ENCODE results near the gene DOK3. TPM values are rescaled to one million over a fixed set of nuclear protein-coding genes. Genes with fewer than 3 reads are reported as not detected.
A peak's percentile ranks its signal among the peaks of the same experiment; 100 is the strongest.

Gene DOK3
- polyA plus RNA-seq, 2 of the 4 experiments (the other 2 are of a cell fraction) = 1.3 to 7.1 TPM

DNA sequence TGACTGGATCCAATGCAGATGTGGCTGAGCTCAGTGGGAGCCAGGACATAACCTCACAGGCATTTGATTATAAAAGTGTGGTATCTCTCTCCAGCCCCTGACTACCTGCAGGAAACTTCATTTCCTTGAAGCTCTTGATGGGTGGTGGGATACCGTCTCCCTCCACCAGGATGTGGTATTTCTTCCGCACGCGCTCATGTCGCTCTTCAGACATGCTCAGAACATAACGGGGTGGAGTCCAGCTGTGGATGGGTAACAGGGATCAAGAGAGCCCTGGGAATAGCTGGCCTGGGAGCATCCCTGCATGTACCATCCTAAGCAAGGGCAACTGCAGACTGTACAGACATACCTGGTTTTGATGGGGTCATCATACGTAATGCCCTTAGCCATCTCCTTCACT lies 6.0 kb upstream of the DOK3 start:
- CTCF ChIA-PET = interaction anchor here (0.8 to 2.8 kb wide), 9 partner anchors 9 to 111 kb away, joined by 3 to 29 read pairs (median 3); no protein-coding TSS in a partner anchor
- no peaks in the 10 kb centered on the region for H3K9me3 ChIP-seq
- 83% methylated on average over 7 of the region's 7 CpGs for WGBS (ENCODE audit: missing lambda C conversion rate)
- peak overlapping the region; percentile 98 for H3K4me3 ChIP-seq
- peaks cover 19% of the 10 kb centered on the region for H3K4me1 ChIP-seq
- H3K27ac ChIP-seq = no peak overlapping the region; a peak in 1 of 6 replicates
- POLR2A ChIA-PET = interaction anchor here (1.3 kb wide), 1 partner anchor 31 kb away, joined by 3 read pairs; no protein-coding TSS in a partner anchor
- FAIRE-seq (no peak), ATAC-seq (no peak), DNase-seq (ENCODE audit: low read depth in 1 of 2, low spot score in 1 of 2) (no peak)
- TF ChIP-seq KDM5A (IDR thresholded peaks at IDR 0.05) = no peak
- TF ChIP-seq RARB (CRISPR knock-in tag; IDR thresholded peaks at IDR 0.05) = no peak
- no peak for TF ChIP-seq RCOR1 (IDR thresholded peaks at IDR 0.05; ENCODE audit: low read depth, low read length)
- no peak for TF ChIP-seq ZNF302 (CRISPR knock-in tag; IDR thresholded peaks at IDR 0.05)
- TF ChIP-seq JUNB (IDR thresholded peaks at IDR 0.05) = no peak
- TF ChIP-seq CBX8 (IDR thresholded peaks at IDR 0.05) = no peak
- TF ChIP-seq CHD2 (IDR thresholded peaks at IDR 0.05; ENCODE audit: low read length, partially characterized antibody) = no peak
- TF ChIP-seq TFCP2L1 (CRISPR knock-in tag; IDR thresholded peaks at IDR 0.05) = no peak
- TF ChIP-seq, protein P1, sequence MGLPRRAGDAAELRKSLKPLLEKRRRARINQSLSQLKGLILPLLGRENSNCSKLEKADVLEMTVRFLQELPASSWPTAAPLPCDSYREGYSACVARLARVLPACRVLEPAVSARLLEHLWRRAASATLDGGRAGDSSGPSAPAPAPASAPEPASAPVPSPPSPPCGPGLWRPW (IDR thresholded peaks at IDR 0.05) = no peak
- TF ChIP-seq CBX2 (IDR thresholded peaks at IDR 0.05; ENCODE audit: borderline replicate concordance, low read depth) = no peak
- TF ChIP-seq, protein P2, sequence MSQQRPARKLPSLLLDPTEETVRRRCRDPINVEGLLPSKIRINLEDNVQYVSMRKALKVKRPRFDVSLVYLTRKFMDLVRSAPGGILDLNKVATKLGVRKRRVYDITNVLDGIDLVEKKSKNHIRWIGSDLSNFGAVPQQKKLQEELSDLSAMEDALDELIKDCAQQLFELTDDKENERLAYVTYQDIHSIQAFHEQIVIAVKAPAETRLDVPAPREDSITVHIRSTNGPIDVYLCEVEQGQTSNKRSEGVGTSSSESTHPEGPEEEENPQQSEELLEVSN (IDR thresholded peaks at IDR 0.05; ENCODE audit: borderline replicate concordance, low read depth) = no peak
- no peak for TF ChIP-seq RFX5 (IDR thresholded peaks at IDR 0.05)
- TF ChIP-seq, protein P3, sequence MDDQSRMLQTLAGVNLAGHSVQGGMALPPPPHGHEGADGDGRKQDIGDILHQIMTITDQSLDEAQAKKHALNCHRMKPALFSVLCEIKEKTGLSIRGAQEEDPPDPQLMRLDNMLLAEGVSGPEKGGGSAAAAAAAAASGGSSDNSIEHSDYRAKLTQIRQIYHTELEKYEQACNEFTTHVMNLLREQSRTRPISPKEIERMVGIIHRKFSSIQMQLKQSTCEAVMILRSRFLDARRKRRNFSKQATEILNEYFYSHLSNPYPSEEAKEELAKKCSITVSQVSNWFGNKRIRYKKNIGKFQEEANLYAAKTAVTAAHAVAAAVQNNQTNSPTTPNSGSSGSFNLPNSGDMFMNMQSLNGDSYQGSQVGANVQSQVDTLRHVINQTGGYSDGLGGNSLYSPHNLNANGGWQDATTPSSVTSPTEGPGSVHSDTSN (IDR thresholded peaks at IDR 0.05) = no peak
- TF ChIP-seq CEBPB (IDR thresholded peaks at IDR 0.05) = no peak
- TF ChIP-seq, protein P4, sequence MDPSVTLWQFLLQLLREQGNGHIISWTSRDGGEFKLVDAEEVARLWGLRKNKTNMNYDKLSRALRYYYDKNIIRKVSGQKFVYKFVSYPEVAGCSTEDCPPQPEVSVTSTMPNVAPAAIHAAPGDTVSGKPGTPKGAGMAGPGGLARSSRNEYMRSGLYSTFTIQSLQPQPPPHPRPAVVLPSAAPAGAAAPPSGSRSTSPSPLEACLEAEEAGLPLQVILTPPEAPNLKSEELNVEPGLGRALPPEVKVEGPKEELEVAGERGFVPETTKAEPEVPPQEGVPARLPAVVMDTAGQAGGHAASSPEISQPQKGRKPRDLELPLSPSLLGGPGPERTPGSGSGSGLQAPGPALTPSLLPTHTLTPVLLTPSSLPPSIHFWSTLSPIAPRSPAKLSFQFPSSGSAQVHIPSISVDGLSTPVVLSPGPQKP (IDR thresholded peaks at IDR 0.05; ENCODE audit: low read depth, low read length) = no peak
- TF ChIP-seq EHF (CRISPR knock-in tag; IDR thresholded peaks at IDR 0.05) = no peak
- peak overlapping the region; percentile 100 for H3K4me2 ChIP-seq

DNA sequence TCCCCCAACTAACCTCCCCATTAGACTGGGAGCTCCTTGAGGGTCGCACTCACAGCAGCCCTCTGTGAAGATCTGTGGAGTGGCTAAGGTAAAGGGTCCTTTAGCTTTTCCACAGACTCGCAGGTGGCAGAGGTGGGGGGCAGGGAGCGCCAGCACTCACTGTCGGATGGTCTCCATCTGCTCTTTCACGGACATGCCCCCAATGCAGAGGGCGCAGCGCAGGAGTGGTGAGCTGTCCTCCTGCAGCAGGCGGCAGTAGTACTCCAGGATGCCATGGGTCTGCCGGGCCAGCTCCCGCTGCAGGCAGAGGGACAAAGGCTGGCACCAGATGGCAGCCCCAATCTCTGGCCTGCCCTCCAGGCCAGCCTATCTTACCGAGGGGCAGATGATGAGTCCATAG lies 4.9 kb upstream of the DOK3 start:
- Histone ChIP-seq H3K4me1 (peaks cover 19% of the 10 kb centered on the region), H3K9me3 (no peaks in the 10 kb centered on the region), H3K27ac (no peak overlapping the region), H3K4me2 (no peak overlapping the region), H3K4me3 (no peak overlapping the region)
- no peak for DNase-seq (ENCODE audit: low read depth in 1 of 2, low spot score in 1 of 2)
- ATAC-seq = no peak
- 97% methylated on average over 6 of the region's 11 CpGs for WGBS (ENCODE audit: missing lambda C conversion rate)
- ChIA-PET CTCF (interaction anchor here (0.9 to 2.5 kb wide), 3 partner anchors 11 to 23 kb away, joined by 4 to 23 read pairs (median 7); no protein-coding TSS in a partner anchor), POLR2A (no interaction called here)
- TF ChIP-seq MAZ (IDR thresholded peaks at IDR 0.05; ENCODE audit: borderline replicate concordance, low read depth, low read length) = no peak
- TF ChIP-seq ZFP36 (IDR thresholded peaks at IDR 0.05; ENCODE audit: borderline replicate concordance, partially characterized antibody) = no peak
- no peak for TF ChIP-seq CBX2 (IDR thresholded peaks at IDR 0.05; ENCODE audit: borderline replicate concordance, low read depth)
- TF ChIP-seq PHF8 (IDR thresholded peaks at IDR 0.05; ENCODE audit: borderline replicate concordance, low read depth) = no peak
- TF ChIP-seq HOXA7 (CRISPR knock-in tag; IDR thresholded peaks at IDR 0.05) = no peak
- TF ChIP-seq, protein P2 (IDR thresholded peaks at IDR 0.05; ENCODE audit: borderline replicate concordance, low read depth) = no peak
- no peak for FAIRE-seq

DNA sequence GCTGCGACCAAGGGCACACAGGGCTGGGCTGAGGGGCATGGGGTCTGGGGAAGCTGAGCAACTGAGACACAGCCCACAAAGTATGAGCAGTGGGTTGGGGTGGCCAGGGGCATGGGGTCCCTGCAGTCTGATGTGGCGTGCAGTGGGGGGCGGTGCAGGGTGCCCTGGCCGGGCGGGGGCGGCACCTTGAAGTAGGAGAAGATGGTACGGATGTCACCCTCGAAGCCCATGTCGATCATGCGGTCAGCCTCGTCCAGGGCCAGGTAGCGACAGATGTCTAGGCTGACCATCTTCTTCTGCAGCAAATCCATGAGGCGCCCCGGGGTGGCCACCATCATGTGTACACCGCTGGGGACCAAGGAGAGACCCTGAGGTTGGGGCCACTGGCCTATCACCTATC lies 3.9 kb upstream of the DOK3 start:
- DNase-seq (ENCODE audit: low read depth in 1 of 2, low spot score in 1 of 2) (no peak), ATAC-seq (no peak), FAIRE-seq (no peak)
- Histone ChIP-seq H3K27ac (no peak overlapping the region), H3K4me1 (peaks cover 11% of the 10 kb centered on the region), H3K4me2 (no peak overlapping the region), H3K9me3 (no peaks in the 10 kb centered on the region), H3K4me3 (no peak overlapping the region)
- WGBS (ENCODE audit: missing lambda C conversion rate) = 93% methylated on average over 15 of the region's 15 CpGs
- ChIA-PET POLR2A (no interaction called here), CTCF (interaction anchor here (2.3 to 2.5 kb wide), 2 partner anchors 10 to 12 kb away, joined by 7 to 23 read pairs; no protein-coding TSS in a partner anchor)
- no peak for TF ChIP-seq SMC3 (IDR thresholded peaks at IDR 0.05)
- no peak for TF ChIP-seq POLR2AphosphoS2 (conservative IDR thresholded peaks at IDR 0.05; ENCODE audit: low read length)
- TF ChIP-seq RAD21 (conservative IDR thresholded peaks at IDR 0.05 in 1 of 2, IDR thresholded peaks at IDR 0.05 in 1 of 2) = no peak
- TF ChIP-seq RNF2 (IDR thresholded peaks at IDR 0.05; ENCODE audit: borderline replicate concordance, low read depth) = no peak
- no peak for TF ChIP-seq KDM5A (IDR thresholded peaks at IDR 0.05)
- TF ChIP-seq EHMT2 (IDR thresholded peaks at IDR 0.05; ENCODE audit: low read depth) = no peak
- TF ChIP-seq, protein P5, sequence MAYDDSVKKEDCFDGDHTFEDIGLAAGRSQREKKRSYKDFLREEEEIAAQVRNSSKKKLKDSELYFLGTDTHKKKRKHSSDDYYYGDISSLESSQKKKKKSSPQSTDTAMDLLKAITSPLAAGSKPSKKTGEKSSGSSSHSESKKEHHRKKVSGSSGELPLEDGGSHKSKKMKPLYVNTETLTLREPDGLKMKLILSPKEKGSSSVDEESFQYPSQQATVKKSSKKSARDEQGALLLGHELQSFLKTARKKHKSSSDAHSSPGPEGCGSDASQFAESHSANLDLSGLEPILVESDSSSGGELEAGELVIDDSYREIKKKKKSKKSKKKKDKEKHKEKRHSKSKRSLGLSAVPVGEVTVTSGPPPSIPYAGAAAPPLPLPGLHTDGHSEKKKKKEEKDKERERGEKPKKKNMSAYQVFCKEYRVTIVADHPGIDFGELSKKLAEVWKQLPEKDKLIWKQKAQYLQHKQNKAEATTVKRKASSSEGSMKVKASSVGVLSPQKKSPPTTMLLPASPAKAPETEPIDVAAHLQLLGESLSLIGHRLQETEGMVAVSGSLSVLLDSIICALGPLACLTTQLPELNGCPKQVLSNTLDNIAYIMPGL (CRISPR knock-in tag; IDR thresholded peaks at IDR 0.05; ENCODE audit: borderline replicate concordance) = no peak
- TF ChIP-seq, protein P6, sequence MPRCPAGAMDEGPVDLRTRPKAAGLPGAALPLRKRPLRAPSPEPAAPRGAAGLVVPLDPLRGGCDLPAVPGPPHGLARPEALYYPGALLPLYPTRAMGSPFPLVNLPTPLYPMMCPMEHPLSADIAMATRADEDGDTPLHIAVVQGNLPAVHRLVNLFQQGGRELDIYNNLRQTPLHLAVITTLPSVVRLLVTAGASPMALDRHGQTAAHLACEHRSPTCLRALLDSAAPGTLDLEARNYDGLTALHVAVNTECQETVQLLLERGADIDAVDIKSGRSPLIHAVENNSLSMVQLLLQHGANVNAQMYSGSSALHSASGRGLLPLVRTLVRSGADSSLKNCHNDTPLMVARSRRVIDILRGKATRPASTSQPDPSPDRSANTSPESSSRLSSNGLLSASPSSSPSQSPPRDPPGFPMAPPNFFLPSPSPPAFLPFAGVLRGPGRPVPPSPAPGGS (IDR thresholded peaks at IDR 0.05) = no peak

Data from A549 (cell line).